HepG2 (cell line): ENCODE results near the gene CASP3. TPM values are rescaled to one million over a fixed set of nuclear protein-coding genes. Genes with fewer than 3 reads are reported as not detected.

Experiments
- ATAC-seq: fragments of 200-7000 bp; cut with Tn5 transposase; 3 replicates; pipeline ENCODE4 v1.9.1; 2020; ENCODE audit warnings: mild to moderate bottlenecking, moderate library complexity
- BruUV-seq: library from RNA; stranded (reverse); fragments of 400-500 nt; replicated peaks from 2 replicates; lab custom pipeline; 2021; lab: Mats Ljungman, UMichigan
- CTCF ChIA-PET: fragments of 300-600 bp; formaldehyde crosslinking; extraction: SDS; loops from one replicate; lab custom pipeline; 2021; ENCODE audit warnings: low total read pairs, inconsistent platforms, low intra/inter-chr PET ratio; lab: Yijun Ruan, JAX
- POLR2A ChIA-PET: fragments of 350-600 bp; sonication (Branson Sonifier 250); formaldehyde crosslinking; loops from one replicate; lab custom pipeline; 2020; ENCODE audit warnings: antibody characterized with exemption, inconsistent platforms; lab: Yijun Ruan, JAX
- DNase-seq: peaks from one replicate; pipeline ENCODE4 v3.0.0-alpha.2; 2015; ENCODE audit warnings: low spot score
- FAIRE-seq: peaks from 3 replicates; lab custom pipeline; 2011; peaks lifted over from hg19 to GRCh38; lab: Jason Lieb, UNC
- H2AFZ ChIP-seq: one replicate; pipeline ENCODE4 v1.6.1; 2011; ENCODE audit warnings: low read length, inconsistent platforms
- H3K27ac ChIP-seq: fragments of 300-600 bp; 3 replicates; pipeline ENCODE4 v1.8.0; 2011; ENCODE audit warnings: mixed run types, mild to moderate bottlenecking, mixed read lengths, low read length, inconsistent platforms; ENCODE audit not compliant: insufficient read depth; ENCODE audit errors: extremely low read length
- H3K27me3 ChIP-seq, 2 experiments: fragments of 200-600 bp in 1 of 2; 2 replicates in 1 of 2; 3 replicates in 1 of 2; pipeline versions ENCODE4 v1.6.0 to v1.8.0; 2011; ENCODE audit warnings: low read length in 2 of 2, mild to moderate bottlenecking in 2 of 2, moderate library complexity in 2 of 2, inconsistent platforms in 1 of 2; ENCODE audit not compliant: insufficient read depth in 2 of 2, control insufficient read depth in 1 of 2
- H3K36me3 ChIP-seq, 2 experiments: fragments of 200-600 bp in 1 of 2; replicated peaks in 1 of 2; 2 replicates in 1 of 2; 3 replicates in 1 of 2; pipeline versions ENCODE4 v1.5.1 to v1.8.0; 2011; ENCODE audit warnings: low read length in 2 of 2, inconsistent platforms in 1 of 2; ENCODE audit not compliant: insufficient read depth in 2 of 2, control insufficient read depth in 1 of 2
- H3K4me1 ChIP-seq: 2 replicates; pipeline ENCODE4 v1.5.1; 2012; ENCODE audit warnings: low read length, inconsistent platforms; ENCODE audit not compliant: insufficient read depth
- H3K4me2 ChIP-seq: 2 replicates; pipeline ENCODE4 v1.6.0; 2011; ENCODE audit warnings: low read depth, low read length, inconsistent platforms
- H3K4me3 ChIP-seq, 3 experiments: fragments of 200-600 bp in 1 of 3; sonication (generic), shearing (Covaris generic) in 1 of 3; replicated peaks in 1 of 3; 2 replicates each; pipeline ENCODE4 v1.5.1; 2011 to 2016; ENCODE audit warnings: low read length in 3 of 3, inconsistent platforms in 2 of 3, low read depth in 2 of 3, mild to moderate bottlenecking in 2 of 3, control low read depth in 1 of 3, mixed read lengths in 1 of 3; ENCODE audit not compliant: insufficient read depth in 1 of 3
- H3K79me2 ChIP-seq: one replicate; pipeline ENCODE4 v1.6.1; 2011; ENCODE audit warnings: low read length, inconsistent platforms; ENCODE audit not compliant: insufficient read depth
- H3K9ac ChIP-seq: 2 replicates; pipeline ENCODE4 v1.6.0; 2011; ENCODE audit warnings: mild to moderate bottlenecking, low read depth, low read length, inconsistent platforms; ENCODE audit not compliant: insufficient read depth
- H3K9me3 ChIP-seq: 2 replicates; pipeline ENCODE4 v1.5.1; 2012; ENCODE audit warnings: mild to moderate bottlenecking, low read length
- H4K20me1 ChIP-seq: 2 replicates; pipeline ENCODE4 v1.6.0; 2011; ENCODE audit warnings: inconsistent platforms, mild to moderate bottlenecking, low read length, moderate library complexity; ENCODE audit not compliant: insufficient read depth
- AKAP8 ChIP-seq: sonication (generic); formaldehyde crosslinking; IDR thresholded peaks from 2 replicates; pipeline ENCODE4 v1.5.1; 2020; ENCODE audit warnings: mild to moderate bottlenecking, missing genetic modification reagents
- RBM22 ChIP-seq: fragments of 200-400 bp; formaldehyde crosslinking; optimal IDR thresholded peaks from 2 replicates; pipeline ENCODE3; 2017; ENCODE audit warnings: mild to moderate bottlenecking, low read length, moderate library complexity
- ZBTB38 ChIP-seq: sonication (generic); formaldehyde crosslinking; IDR thresholded peaks from 2 replicates; pipeline ENCODE4 v1.5.1; 2020; ENCODE audit warnings: mild to moderate bottlenecking, missing genetic modification reagents
- ZNF414 ChIP-seq: sonication (generic); formaldehyde crosslinking; IDR thresholded peaks from 2 replicates; pipeline ENCODE4 v1.5.0; 2020; ENCODE audit warnings: missing genetic modification reagents
- ZNF670 ChIP-seq: sonication (generic); formaldehyde crosslinking; IDR thresholded peaks from 2 replicates; pipeline ENCODE4 v1.8.0; 2022; ENCODE audit warnings: mild to moderate bottlenecking, missing genetic modification reagents, borderline replicate concordance
- WGBS: methylation state at CpG from one replicate; pipeline ENCODE4 v1.1.6; 2017; ENCODE audit warnings: low lambda C conversion rate; 5-methylcytosine and 5-hydroxymethylcytosine counted together
- in situ Hi-C: cut with HindIII; loops from 2 replicates; pipeline ENCODE4 v1.10.0; 2017; ENCODE audit warnings: low pct_unique_long_range_greater_than_20kb; ENCODE audit not compliant: extremely low pct_ligation_motif_present
- intact Hi-C: fragments of 100-400 bp; cut with micrococcal nuclease; formaldehyde crosslinking; loops from one replicate; pipeline ENCODE4 v1.10.0; 2022; ENCODE audit not compliant: unreplicated experiment
- polyA plus RNA-seq, 8 experiments: library from polyadenylated mRNA; depleted of rRNA in 3 of 8; stranded (reverse) in 7 of 8; unstranded in 1 of 8; fragments of >200 nt; fragmentation: Illumina TruSeq in 4 of 8; extraction: Trizol in 4 of 8; gene quantifications; 2 replicates each; pipeline versions ENCODE4 v1.2.1 to v1.2.3, GENCODE V29; 2011 to 2016; ENCODE audit warnings: low read depth in 4 of 8, missing spikeins in 1 of 8, mixed read lengths in 1 of 8; ENCODE audit not compliant: insufficient read depth in 1 of 8
- total RNA-seq, 5 experiments: library from RNA; depleted of rRNA; stranded (reverse); fragments of >200 nt; fragmentation: Illumina TruSeq; extraction: Trizol; gene quantifications; 2 replicates each; pipeline ENCODE4 v1.2.3, GENCODE V29; 2016; ENCODE audit warnings: low read depth in 1 of 5

CASP3 gene
- total and polyA plus RNA-seq, 2 of the 13 experiments (the other 11 are each of a cell fraction or from before 2014, with no cell fraction given) = 26.0 to 77.8 TPM

GRCh38 chr4:184617600-184618196 lies 31.5 kb downstream of the CASP3 start:
- Histone ChIP-seq H4K20me1 (no peaks in the 10 kb centered on the region), H2AFZ (no peak overlapping the region), H3K9me3 (peaks cover 18% of the 10 kb centered on the region), H3K27ac (no peak overlapping the region), H3K4me1 (peaks cover 48% of the 10 kb centered on the region), H3K4me3 (no peak overlapping the region), H3K27me3 (no peaks in the 10 kb centered on the region)
- CTCF ChIA-PET = no interaction called here
- intact Hi-C loops (no loop called here), in situ Hi-C loops (no loop called here)
- DNase-seq (no peak), FAIRE-seq (no peak)
- BruUV-seq = no TSS peak
- peak; percentile 65; the same call in 1 of the 2 replicates for TF ChIP-seq ZBTB38 (CRISPR knock-in tag)
- TF ChIP-seq ZNF670 (CRISPR knock-in tag) = peak; percentile 41; the same call in 1 of the 2 replicates
- no peak for TF ChIP-seq ZNF414
- TF ChIP-seq, all 625 proteins: peak for 2
- 83% methylated on average over 9 of the region's 9 CpGs for WGBS
- ATAC-seq = no peak; the same call in 2 of the 3 replicates
- Histone ChIP-seq H3K9ac (no peak overlapping the region), H3K36me3 (no peaks in the 10 kb centered on the region), H3K4me2 (no peak overlapping the region), H3K79me2 (peaks cover 19% of the 10 kb centered on the region)
- POLR2A ChIA-PET = interaction anchor here (1.3 to 2.5 kb wide), 5 partner anchors 8 to 117 kb away, joined by 3 to 16 read pairs (median 5); partner anchors contain the start of genes CASP3, CENPU and PRIMPOL

- BruUV-seq = no TSS peak
- no peaks in the 10 kb centered on the region for H4K20me1 ChIP-seq
- WGBS = 87% methylated on average over 12 of the region's 12 CpGs
- H2AFZ ChIP-seq = no peak overlapping the region
- intact Hi-C loops = no loop called here
- H3K4me2 ChIP-seq = no peak overlapping the region
- H3K27ac ChIP-seq = no peak overlapping the region
- H3K9me3 ChIP-seq = peaks cover 18% of the 10 kb centered on the region
- POLR2A ChIA-PET = interaction anchor here (1.3 to 2.5 kb wide), 5 partner anchors 8 to 117 kb away, joined by 3 to 16 read pairs (median 5); partner anchors contain the start of genes CASP3, CENPU and PRIMPOL
- H3K79me2 ChIP-seq = peaks cover 11% of the 10 kb centered on the region
- in situ Hi-C loops = no loop called here
- peaks cover 48% of the 10 kb centered on the region for H3K4me1 ChIP-seq
- no peaks in the 10 kb centered on the region for H3K27me3 ChIP-seq
- CTCF ChIA-PET = no interaction called here
- TF ChIP-seq RBM22 (peak; percentile 56), AKAP8 (CRISPR knock-in tag) (no peak)
- no peak overlapping the region for H3K4me3 ChIP-seq
- no peak overlapping the region for H3K9ac ChIP-seq
- ATAC-seq = no peak
- H3K36me3 ChIP-seq = no peaks in the 10 kb centered on the region
- no peak for DNase-seq
- FAIRE-seq = no peak
Measured at GRCh38 chr4:184616633-184617551, 32.4 kb downstream of the CASP3 start.
